ENCODE measurements around the gene IGSF8. TPM values are rescaled to one million over a fixed set of nuclear protein-coding genes. Genes with fewer than 3 reads are reported as not detected.

Gene IGSF8
- total RNA-seq, 1 experiment from 2014 or later = 35.6 TPM

- no TSS peak for BruUV-seq (replicated peaks)
- no peak for DNase-seq (ENCODE audit: low read depth, low spot score)
- POLR2A ChIA-PET = no interaction called here
These were observed 22.1 kb downstream of the IGSF8 start for GRCh38 chr1:160076295-160076694.

GRCh38 chr1:160075836-160076235 is 22.6 kb downstream of the IGSF8 start:
- ChIA-PET POLR2A (no interaction called here), RAD21 (ENCODE audit: low non-redundant PET in 1 of 2, low total read pairs in 2 of 2, uncharacterized antibody in 2 of 2, unreplicated experiment in 2 of 2) (no interaction called here), CTCF (interaction anchor here (1.3 to 2.0 kb wide), 4 partner anchors 9 to 176 kb away, joined by 3 to 5 read pairs (median 4); no protein-coding TSS in a partner anchor)
- Histone ChIP-seq H2AFZ (ENCODE audit: low read depth, low read length, poor library complexity, severe bottlenecking) (no peak overlapping the region), H3K9me3 (ENCODE audit: control insufficient read depth in 1 of 2, insufficient read depth in 1 of 2, low read depth in 1 of 2, low read length in 2 of 2) (no peaks in the 10 kb centered on the region), H3K36me3 (ENCODE audit: control insufficient read depth in 1 of 2, insufficient read depth in 2 of 2, low read length in 2 of 2) (no peaks in the 10 kb centered on the region), H3K9ac (ENCODE audit: low read length) (no peak overlapping the region), H3K4me2 (ENCODE audit: low read length) (no peak overlapping the region), H3K4me3 (replicated peaks in 1 of 2; ENCODE audit: low read depth in 1 of 2, low read length in 2 of 2) (no peak overlapping the region), H4K20me1 (ENCODE audit: insufficient read depth) (no peaks in the 10 kb centered on the region), H3K9me2 (ENCODE audit: insufficient read depth) (no peaks in the 10 kb centered on the region), H3K27me3 (ENCODE audit: insufficient read depth, low read length) (peaks cover 16% of the 10 kb centered on the region), H3K4me1 (ENCODE audit: control insufficient read depth in 1 of 2, insufficient read depth in 2 of 2, low read length in 2 of 2) (no peaks in the 10 kb centered on the region; a peak in 1 of 4 replicates), H3K27ac (ENCODE audit: low read depth, low read length) (no peak overlapping the region), H3K79me2 (ENCODE audit: insufficient read depth, low read length) (no peaks in the 10 kb centered on the region)
- ATAC-seq (no peak), DNase-seq (ENCODE audit: low read depth, low spot score) (no peak)
- intact Hi-C loops (cut with micrococcal nuclease) = no loop called here
- no TSS peak for BruUV-seq (replicated peaks)
- TF ChIP-seq CTCF (IDR thresholded peaks at IDR 0.05 in 2 of 3, conservative IDR thresholded peaks at IDR 0.05 in 1 of 3; ENCODE audit: borderline replicate concordance in 1 of 3, insufficient read depth in 1 of 3, low read depth in 2 of 3, low read length in 2 of 3) = no peak
- TF ChIP-seq, protein P1, sequence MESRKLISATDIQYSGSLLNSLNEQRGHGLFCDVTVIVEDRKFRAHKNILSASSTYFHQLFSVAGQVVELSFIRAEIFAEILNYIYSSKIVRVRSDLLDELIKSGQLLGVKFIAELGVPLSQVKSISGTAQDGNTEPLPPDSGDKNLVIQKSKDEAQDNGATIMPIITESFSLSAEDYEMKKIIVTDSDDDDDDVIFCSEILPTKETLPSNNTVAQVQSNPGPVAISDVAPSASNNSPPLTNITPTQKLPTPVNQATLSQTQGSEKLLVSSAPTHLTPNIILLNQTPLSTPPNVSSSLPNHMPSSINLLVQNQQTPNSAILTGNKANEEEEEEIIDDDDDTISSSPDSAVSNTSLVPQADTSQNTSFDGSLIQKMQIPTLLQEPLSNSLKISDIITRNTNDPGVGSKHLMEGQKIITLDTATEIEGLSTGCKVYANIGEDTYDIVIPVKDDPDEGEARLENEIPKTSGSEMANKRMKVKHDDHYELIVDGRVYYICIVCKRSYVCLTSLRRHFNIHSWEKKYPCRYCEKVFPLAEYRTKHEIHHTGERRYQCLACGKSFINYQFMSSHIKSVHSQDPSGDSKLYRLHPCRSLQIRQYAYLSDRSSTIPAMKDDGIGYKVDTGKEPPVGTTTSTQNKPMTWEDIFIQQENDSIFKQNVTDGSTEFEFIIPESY (IDR thresholded peaks at IDR 0.05; ENCODE audit: extremely low read depth, insufficient replicate concordance, low read length) = no peak
- TF ChIP-seq ELF1 (IDR thresholded peaks at IDR 0.05; ENCODE audit: borderline replicate concordance, low read depth) = no peak
- TF ChIP-seq CEBPB (IDR thresholded peaks at IDR 0.05; ENCODE audit: low read depth) = no peak
- no peak for TF ChIP-seq EGR1 (IDR thresholded peaks at IDR 0.05; ENCODE audit: low read depth)
- no peak for TF ChIP-seq MAX (IDR thresholded peaks at IDR 0.05)
- TF ChIP-seq ZNF274 (IDR thresholded peaks at IDR 0.05; ENCODE audit: low read depth, low read length) = no peak
- TF ChIP-seq, protein P2, sequence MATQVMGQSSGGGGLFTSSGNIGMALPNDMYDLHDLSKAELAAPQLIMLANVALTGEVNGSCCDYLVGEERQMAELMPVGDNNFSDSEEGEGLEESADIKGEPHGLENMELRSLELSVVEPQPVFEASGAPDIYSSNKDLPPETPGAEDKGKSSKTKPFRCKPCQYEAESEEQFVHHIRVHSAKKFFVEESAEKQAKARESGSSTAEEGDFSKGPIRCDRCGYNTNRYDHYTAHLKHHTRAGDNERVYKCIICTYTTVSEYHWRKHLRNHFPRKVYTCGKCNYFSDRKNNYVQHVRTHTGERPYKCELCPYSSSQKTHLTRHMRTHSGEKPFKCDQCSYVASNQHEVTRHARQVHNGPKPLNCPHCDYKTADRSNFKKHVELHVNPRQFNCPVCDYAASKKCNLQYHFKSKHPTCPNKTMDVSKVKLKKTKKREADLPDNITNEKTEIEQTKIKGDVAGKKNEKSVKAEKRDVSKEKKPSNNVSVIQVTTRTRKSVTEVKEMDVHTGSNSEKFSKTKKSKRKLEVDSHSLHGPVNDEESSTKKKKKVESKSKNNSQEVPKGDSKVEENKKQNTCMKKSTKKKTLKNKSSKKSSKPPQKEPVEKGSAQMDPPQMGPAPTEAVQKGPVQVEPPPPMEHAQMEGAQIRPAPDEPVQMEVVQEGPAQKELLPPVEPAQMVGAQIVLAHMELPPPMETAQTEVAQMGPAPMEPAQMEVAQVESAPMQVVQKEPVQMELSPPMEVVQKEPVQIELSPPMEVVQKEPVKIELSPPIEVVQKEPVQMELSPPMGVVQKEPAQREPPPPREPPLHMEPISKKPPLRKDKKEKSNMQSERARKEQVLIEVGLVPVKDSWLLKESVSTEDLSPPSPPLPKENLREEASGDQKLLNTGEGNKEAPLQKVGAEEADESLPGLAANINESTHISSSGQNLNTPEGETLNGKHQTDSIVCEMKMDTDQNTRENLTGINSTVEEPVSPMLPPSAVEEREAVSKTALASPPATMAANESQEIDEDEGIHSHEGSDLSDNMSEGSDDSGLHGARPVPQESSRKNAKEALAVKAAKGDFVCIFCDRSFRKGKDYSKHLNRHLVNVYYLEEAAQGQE (IDR thresholded peaks at IDR 0.05; ENCODE audit: low read depth) = no peak
- TF ChIP-seq RAD21 (IDR thresholded peaks at IDR 0.05; ENCODE audit: low read depth) = no peak
- no peak for TF ChIP-seq SRF (IDR thresholded peaks at IDR 0.05; ENCODE audit: low read depth)
- no peak for TF ChIP-seq SP1 (IDR thresholded peaks at IDR 0.05; ENCODE audit: low read depth)
- TF ChIP-seq FOSL1 (IDR thresholded peaks at IDR 0.05; ENCODE audit: low read depth) = no peak

More at GRCh38 chr1:160076295-160076694, 22.1 kb downstream of the IGSF8 start:
- TF ChIP-seq EZH2 (IDR thresholded peaks at IDR 0.05) (no peak), CEBPB (IDR thresholded peaks at IDR 0.05; ENCODE audit: low read depth) (no peak), SP1 (IDR thresholded peaks at IDR 0.05; ENCODE audit: low read depth) (no peak)
- Histone ChIP-seq H3K9me3 (ENCODE audit: control insufficient read depth in 1 of 2, insufficient read depth in 1 of 2, low read depth in 1 of 2, low read length in 2 of 2) (no peaks in the 10 kb centered on the region), H3K36me3 (ENCODE audit: control insufficient read depth in 1 of 2, insufficient read depth in 2 of 2, low read length in 2 of 2) (no peaks in the 10 kb centered on the region), H3K4me3 (replicated peaks in 1 of 2; ENCODE audit: low read depth in 1 of 2, low read length in 2 of 2) (no peak overlapping the region), H3K79me2 (ENCODE audit: insufficient read depth, low read length) (no peaks in the 10 kb centered on the region), H3K4me2 (ENCODE audit: low read length) (no peak overlapping the region), H3K9me2 (ENCODE audit: insufficient read depth) (no peaks in the 10 kb centered on the region), H4K20me1 (ENCODE audit: insufficient read depth) (no peaks in the 10 kb centered on the region), H3K4me1 (ENCODE audit: control insufficient read depth in 1 of 2, insufficient read depth in 2 of 2, low read length in 2 of 2) (no peaks in the 10 kb centered on the region; a peak in 1 of 4 replicates), H3K9ac (ENCODE audit: low read length) (no peak overlapping the region), H3K27me3 (ENCODE audit: insufficient read depth, low read length) (peaks cover 21% of the 10 kb centered on the region), H3K27ac (ENCODE audit: low read depth, low read length) (no peak overlapping the region), H2AFZ (ENCODE audit: low read depth, low read length, poor library complexity, severe bottlenecking) (no peak overlapping the region)
- RAD21 ChIA-PET (ENCODE audit: low non-redundant PET in 1 of 2, low total read pairs in 2 of 2, uncharacterized antibody in 2 of 2, unreplicated experiment in 2 of 2) = no interaction called here
- intact Hi-C loops (cut with micrococcal nuclease) = no loop called here
- ATAC-seq = no peak
- CTCF ChIA-PET = interaction anchor here (1.3 to 2.0 kb wide), 4 partner anchors 8 to 176 kb away, joined by 3 to 5 read pairs (median 4); no protein-coding TSS in a partner anchor
